SK-N-SH treated with all-trans-retinoic acid at 6 μM for 48 hours (cell line): ENCODE data around the gene KRT9.

Source experiments
- ATAC-seq: fragments of 200-7000 bp; cut with Tn5 transposase; 3 replicates; pipeline ENCODE4 v1.9.1; 2020; ENCODE audit warnings: mild to moderate bottlenecking, moderate library complexity
- ARNTL ChIP-seq: fragments of 450-650 bp; formaldehyde crosslinking; IDR thresholded peaks from 2 replicates; pipeline ENCODE4 v1.5.0; 2020; ENCODE audit warnings: low read depth, mild to moderate bottlenecking, moderate library complexity, borderline replicate concordance
- BACH2 ChIP-seq: fragments of 250-450 bp; sonication (Bioruptor Pico); IDR thresholded peaks from 2 replicates; pipeline ENCODE4 v1.9.0; 2021; ENCODE audit warnings: mild to moderate bottlenecking, borderline replicate concordance
- CREB5 ChIP-seq: fragments of 250-450 bp; sonication (Bioruptor Pico); IDR thresholded peaks from 2 replicates; pipeline ENCODE4 v1.5.1; 2020; ENCODE audit warnings: low read depth, mild to moderate bottlenecking, moderate library complexity
- CSDC2 ChIP-seq: fragments of 250-450 bp; sonication (Bioruptor Pico); IDR thresholded peaks from 2 replicates; pipeline ENCODE4 v1.5.0; 2020; ENCODE audit warnings: mild to moderate bottlenecking, moderate library complexity
- ESRRG ChIP-seq: fragments of 250-450 bp; sonication (Bioruptor Pico); IDR thresholded peaks from 2 replicates; pipeline ENCODE4 v1.6.1; 2021; ENCODE audit warnings: mild to moderate bottlenecking
- GLIS3 ChIP-seq: fragments of 250-450 bp; sonication (Bioruptor Pico); IDR thresholded peaks from 2 replicates; pipeline ENCODE4 v1.5.0; 2020; ENCODE audit warnings: mild to moderate bottlenecking, moderate library complexity
- ISL1 ChIP-seq: fragments of 250-450 bp; sonication (Bioruptor Pico); IDR thresholded peaks from 2 replicates; pipeline ENCODE4 v2.1.2; 2022; ENCODE audit warnings: mild to moderate bottlenecking, moderate library complexity
- OSR1 ChIP-seq: fragments of 250-450 bp; sonication (Bioruptor Pico); IDR thresholded peaks from 2 replicates; pipeline ENCODE4 v1.8.0; 2022; ENCODE audit warnings: moderate library complexity, mild to moderate bottlenecking, inconsistent platforms
- PATZ1 ChIP-seq: fragments of 250-450 bp; sonication (Bioruptor Pico); IDR thresholded peaks from 2 replicates; pipeline ENCODE4 v1.8.0; 2020; ENCODE audit warnings: mild to moderate bottlenecking, moderate library complexity, borderline replicate concordance
- PPARA ChIP-seq: fragments of 250-450 bp; sonication (Bioruptor Pico); IDR thresholded peaks from 2 replicates; pipeline ENCODE4 v1.5.0; 2020; ENCODE audit warnings: mild to moderate bottlenecking, borderline replicate concordance
- RARB ChIP-seq: fragments of 250-450 bp; sonication (Bioruptor Pico); IDR thresholded peaks from 2 replicates; pipeline ENCODE4 v1.8.0; 2021; ENCODE audit warnings: mild to moderate bottlenecking, moderate library complexity
- TCF4 ChIP-seq: fragments of 250-450 bp; sonication (Bioruptor Pico); IDR thresholded peaks from 2 replicates; pipeline ENCODE4 v1.8.0; 2021; ENCODE audit warnings: mild to moderate bottlenecking, moderate library complexity, borderline replicate concordance
- TOX ChIP-seq: fragments of 250-450 bp; sonication (Bioruptor Pico); IDR thresholded peaks from 2 replicates; pipeline ENCODE4 v1.8.0; 2021; ENCODE audit warnings: mild to moderate bottlenecking, moderate library complexity, borderline replicate concordance
- TSHZ2 ChIP-seq: fragments of 250-450 bp; sonication (Bioruptor Pico); IDR thresholded peaks from 2 replicates; pipeline ENCODE4 v1.5.0; 2020; ENCODE audit warnings: mild to moderate bottlenecking, moderate library complexity
- ZC3H10 ChIP-seq: fragments of 250-450 bp; sonication (Bioruptor Pico); IDR thresholded peaks from 2 replicates; pipeline ENCODE4 v1.5.1; 2021; ENCODE audit warnings: mild to moderate bottlenecking, moderate library complexity
- ZFP3 ChIP-seq: fragments of 250-450 bp; sonication (Bioruptor Pico); IDR thresholded peaks from 2 replicates; pipeline ENCODE4 v1.5.0; 2020; ENCODE audit warnings: mild to moderate bottlenecking, moderate library complexity
- ZFP30 ChIP-seq: fragments of 450-650 bp; formaldehyde crosslinking; IDR thresholded peaks from 2 replicates; pipeline ENCODE4 v1.5.0; 2022; ENCODE audit warnings: mild to moderate bottlenecking, moderate library complexity
- ZNF565 ChIP-seq: fragments of 450-650 bp; formaldehyde crosslinking; conservative IDR thresholded peaks from 2 replicates; pipeline ENCODE4 v1.5.0; 2020; ENCODE audit warnings: low read depth, mild to moderate bottlenecking, moderate library complexity
- TF ChIP-seq, protein P1 (sequence below): fragments of 250-450 bp; sonication (Bioruptor Pico); IDR thresholded peaks from 2 replicates; pipeline ENCODE4 v1.5.1; 2021; ENCODE audit warnings: mild to moderate bottlenecking, moderate library complexity
- TF ChIP-seq, protein P2 (sequence below): fragments of 250-450 bp; sonication (Bioruptor Pico); IDR thresholded peaks from 2 replicates; pipeline ENCODE4 v1.8.0; 2021; ENCODE audit warnings: low read depth, mild to moderate bottlenecking, moderate library complexity, borderline replicate concordance

The KRT9 gene

GRCh38 chr17:41522301-41523224 lies 49.3 kb downstream of the KRT9 start:
- TF ChIP-seq ZNF565 (CRISPR knock-in tag) = no peak
- no peak for TF ChIP-seq RARB (CRISPR knock-in tag)
- no peak for TF ChIP-seq TOX (CRISPR knock-in tag)
- TF ChIP-seq PATZ1 (CRISPR knock-in tag) = no peak
- TF ChIP-seq TSHZ2 (CRISPR knock-in tag) = no peak
- TF ChIP-seq, protein P1, sequence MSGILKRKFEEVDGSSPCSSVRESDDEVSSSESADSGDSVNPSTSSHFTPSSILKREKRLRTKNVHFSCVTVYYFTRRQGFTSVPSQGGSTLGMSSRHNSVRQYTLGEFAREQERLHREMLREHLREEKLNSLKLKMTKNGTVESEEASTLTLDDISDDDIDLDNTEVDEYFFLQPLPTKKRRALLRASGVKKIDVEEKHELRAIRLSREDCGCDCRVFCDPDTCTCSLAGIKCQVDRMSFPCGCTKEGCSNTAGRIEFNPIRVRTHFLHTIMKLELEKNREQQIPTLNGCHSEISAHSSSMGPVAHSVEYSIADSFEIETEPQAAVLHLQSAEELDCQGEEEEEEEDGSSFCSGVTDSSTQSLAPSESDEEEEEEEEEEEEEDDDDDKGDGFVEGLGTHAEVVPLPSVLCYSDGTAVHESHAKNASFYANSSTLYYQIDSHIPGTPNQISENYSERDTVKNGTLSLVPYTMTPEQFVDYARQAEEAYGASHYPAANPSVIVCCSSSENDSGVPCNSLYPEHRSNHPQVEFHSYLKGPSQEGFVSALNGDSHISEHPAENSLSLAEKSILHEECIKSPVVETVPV = no peak
- no peak for TF ChIP-seq TCF4 (CRISPR knock-in tag)
- TF ChIP-seq PPARA (CRISPR knock-in tag) = no peak
- TF ChIP-seq, protein P2, sequence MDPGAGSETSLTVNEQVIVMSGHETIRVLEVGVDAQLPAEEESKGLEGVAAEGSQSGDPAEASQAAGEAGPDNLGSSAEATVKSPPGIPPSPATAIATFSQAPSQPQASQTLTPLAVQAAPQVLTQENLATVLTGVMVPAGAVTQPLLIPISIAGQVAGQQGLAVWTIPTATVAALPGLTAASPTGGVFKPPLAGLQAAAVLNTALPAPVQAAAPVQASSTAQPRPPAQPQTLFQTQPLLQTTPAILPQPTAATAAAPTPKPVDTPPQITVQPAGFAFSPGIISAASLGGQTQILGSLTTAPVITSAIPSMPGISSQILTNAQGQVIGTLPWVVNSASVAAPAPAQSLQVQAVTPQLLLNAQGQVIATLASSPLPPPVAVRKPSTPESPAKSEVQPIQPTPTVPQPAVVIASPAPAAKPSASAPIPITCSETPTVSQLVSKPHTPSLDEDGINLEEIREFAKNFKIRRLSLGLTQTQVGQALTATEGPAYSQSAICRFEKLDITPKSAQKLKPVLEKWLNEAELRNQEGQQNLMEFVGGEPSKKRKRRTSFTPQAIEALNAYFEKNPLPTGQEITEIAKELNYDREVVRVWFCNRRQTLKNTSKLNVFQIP (CRISPR knock-in tag) = no peak
- TF ChIP-seq ARNTL (CRISPR knock-in tag) = no peak
- no peak for TF ChIP-seq BACH2 (CRISPR knock-in tag)
- TF ChIP-seq ESRRG (CRISPR knock-in tag) = no peak
- TF ChIP-seq CSDC2 (CRISPR knock-in tag) = no peak
- no peak for TF ChIP-seq ISL1 (CRISPR knock-in tag)
- no peak for TF ChIP-seq OSR1
- TF ChIP-seq ZC3H10 (CRISPR knock-in tag) = no peak
- no peak for TF ChIP-seq GLIS3
- TF ChIP-seq ZFP30 (CRISPR knock-in tag) = no peak
- TF ChIP-seq ZFP3 (CRISPR knock-in tag) = no peak
- TF ChIP-seq CREB5 (CRISPR knock-in tag) = no peak
- no peak for ATAC-seq

DNA sequence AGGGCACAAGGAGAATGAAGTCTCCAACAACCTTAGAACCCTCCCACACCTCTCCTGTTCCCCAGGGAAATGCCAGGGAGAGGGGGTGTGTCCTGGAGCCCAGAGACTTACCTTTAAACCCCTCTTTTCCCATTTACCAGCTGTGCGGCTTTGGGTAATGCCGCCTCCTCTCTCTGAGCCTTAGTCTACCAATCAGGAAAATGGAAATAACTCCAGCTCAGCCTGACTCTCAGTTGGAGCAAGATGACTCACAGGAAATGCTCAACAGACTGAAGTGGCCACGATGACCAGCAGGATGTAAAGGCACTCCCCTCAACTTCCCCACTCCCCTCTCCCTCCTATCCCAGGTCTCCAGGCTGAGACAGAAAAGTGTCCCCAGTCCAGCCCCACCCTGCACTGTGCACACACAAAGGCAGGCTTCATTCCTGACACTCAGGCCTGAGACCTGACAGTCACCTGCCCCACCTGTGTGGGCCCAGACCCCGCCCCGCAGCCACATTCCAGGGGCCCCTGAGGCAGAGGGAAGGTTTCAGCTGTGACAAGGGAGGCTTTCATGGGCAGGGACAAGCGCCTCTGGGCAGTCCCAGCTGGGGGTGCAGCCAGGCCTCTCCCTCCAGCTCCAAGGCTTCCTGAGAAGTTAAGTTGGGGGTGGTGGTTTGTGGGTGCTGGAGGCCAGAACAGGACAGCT lies 50.1 kb downstream of the KRT9 start:
- ATAC-seq = peak; percentile 70
- TF ChIP-seq ESRRG (CRISPR knock-in tag) (no peak), BACH2 (CRISPR knock-in tag) (no peak), GLIS3 (no peak), TCF4 (CRISPR knock-in tag) (no peak), ISL1 (CRISPR knock-in tag) (no peak), PATZ1 (CRISPR knock-in tag) (no peak), ARNTL (CRISPR knock-in tag) (no peak), ZFP30 (CRISPR knock-in tag) (no peak), ZC3H10 (CRISPR knock-in tag) (no peak)
- TF ChIP-seq, protein P2 (CRISPR knock-in tag) = no peak
